Sigmoid colon (tissue), 4 donors: ENCODE results near the gene TSPEAR.

Experiments used
- POLR2AphosphoS5 ChIP-seq, 4 donors: sonication (generic); formaldehyde crosslinking; IDR thresholded peaks; one replicate each; pipeline ENCODE4 v1.6.1; 2017; ENCODE audit warnings: antibody characterized with exemption in 4 of 4
- TF ChIP-seq, protein P1 (sequence below), 4 experiments: fragments of 450-650 bp in 3 of 4; fragments of 200-600 bp in 1 of 4; IDR thresholded peaks; one replicate each; pipeline ENCODE4 v1.5.1; 2016 to 2019; ENCODE audit warnings: antibody characterized with exemption in 4 of 4, mild to moderate bottlenecking in 3 of 4, moderate library complexity in 2 of 4

- TF ChIP-seq, protein P1, sequence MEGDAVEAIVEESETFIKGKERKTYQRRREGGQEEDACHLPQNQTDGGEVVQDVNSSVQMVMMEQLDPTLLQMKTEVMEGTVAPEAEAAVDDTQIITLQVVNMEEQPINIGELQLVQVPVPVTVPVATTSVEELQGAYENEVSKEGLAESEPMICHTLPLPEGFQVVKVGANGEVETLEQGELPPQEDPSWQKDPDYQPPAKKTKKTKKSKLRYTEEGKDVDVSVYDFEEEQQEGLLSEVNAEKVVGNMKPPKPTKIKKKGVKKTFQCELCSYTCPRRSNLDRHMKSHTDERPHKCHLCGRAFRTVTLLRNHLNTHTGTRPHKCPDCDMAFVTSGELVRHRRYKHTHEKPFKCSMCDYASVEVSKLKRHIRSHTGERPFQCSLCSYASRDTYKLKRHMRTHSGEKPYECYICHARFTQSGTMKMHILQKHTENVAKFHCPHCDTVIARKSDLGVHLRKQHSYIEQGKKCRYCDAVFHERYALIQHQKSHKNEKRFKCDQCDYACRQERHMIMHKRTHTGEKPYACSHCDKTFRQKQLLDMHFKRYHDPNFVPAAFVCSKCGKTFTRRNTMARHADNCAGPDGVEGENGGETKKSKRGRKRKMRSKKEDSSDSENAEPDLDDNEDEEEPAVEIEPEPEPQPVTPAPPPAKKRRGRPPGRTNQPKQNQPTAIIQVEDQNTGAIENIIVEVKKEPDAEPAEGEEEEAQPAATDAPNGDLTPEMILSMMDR (IDR thresholded peaks at IDR 0.05) = no peak
- TF ChIP-seq POLR2AphosphoS5 (IDR thresholded peaks at IDR 0.05) = no peak
These were observed 191.7 kb downstream of the TSPEAR start for GRCh38 chr21:44519346-44520325.
